Measurements from ENCODE around the gene TBX19.

DNA sequence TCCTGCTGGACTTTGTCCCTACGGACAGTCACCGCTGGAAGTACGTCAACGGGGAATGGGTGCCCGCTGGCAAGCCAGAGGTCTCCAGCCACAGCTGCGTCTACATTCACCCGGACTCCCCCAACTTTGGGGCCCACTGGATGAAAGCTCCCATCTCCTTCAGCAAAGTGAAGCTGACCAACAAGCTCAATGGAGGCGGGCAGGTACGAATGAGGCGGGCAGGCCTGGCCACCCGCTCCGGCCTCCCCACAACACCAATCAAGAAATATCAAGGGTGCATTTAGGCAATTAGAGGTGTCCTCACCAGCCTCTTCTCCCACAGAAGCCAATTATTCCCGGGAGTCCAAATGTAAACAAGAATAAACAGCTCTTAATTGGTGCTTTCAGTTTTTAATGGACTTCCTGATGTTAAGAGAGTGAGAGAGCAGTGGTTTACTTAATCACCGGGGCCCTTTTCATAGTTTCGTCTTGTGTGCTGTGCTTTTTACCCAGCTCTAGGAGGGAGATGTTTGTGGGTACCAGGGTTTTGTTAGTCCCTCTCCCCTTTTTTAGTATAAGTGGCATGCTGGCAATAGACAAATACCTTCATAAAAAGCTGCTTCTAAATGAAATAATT lies 10.7 kb downstream of the TBX19 start:
- TF ChIP-seq, protein P1, sequence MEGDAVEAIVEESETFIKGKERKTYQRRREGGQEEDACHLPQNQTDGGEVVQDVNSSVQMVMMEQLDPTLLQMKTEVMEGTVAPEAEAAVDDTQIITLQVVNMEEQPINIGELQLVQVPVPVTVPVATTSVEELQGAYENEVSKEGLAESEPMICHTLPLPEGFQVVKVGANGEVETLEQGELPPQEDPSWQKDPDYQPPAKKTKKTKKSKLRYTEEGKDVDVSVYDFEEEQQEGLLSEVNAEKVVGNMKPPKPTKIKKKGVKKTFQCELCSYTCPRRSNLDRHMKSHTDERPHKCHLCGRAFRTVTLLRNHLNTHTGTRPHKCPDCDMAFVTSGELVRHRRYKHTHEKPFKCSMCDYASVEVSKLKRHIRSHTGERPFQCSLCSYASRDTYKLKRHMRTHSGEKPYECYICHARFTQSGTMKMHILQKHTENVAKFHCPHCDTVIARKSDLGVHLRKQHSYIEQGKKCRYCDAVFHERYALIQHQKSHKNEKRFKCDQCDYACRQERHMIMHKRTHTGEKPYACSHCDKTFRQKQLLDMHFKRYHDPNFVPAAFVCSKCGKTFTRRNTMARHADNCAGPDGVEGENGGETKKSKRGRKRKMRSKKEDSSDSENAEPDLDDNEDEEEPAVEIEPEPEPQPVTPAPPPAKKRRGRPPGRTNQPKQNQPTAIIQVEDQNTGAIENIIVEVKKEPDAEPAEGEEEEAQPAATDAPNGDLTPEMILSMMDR (IDR thresholded peaks at IDR 0.05) = no peak
- no peak for TF ChIP-seq POLR2A (IDR thresholded peaks at IDR 0.05)

Measured in tibial nerve (tissue), 3 donors.